Fibroblast of skin of right quadriceps (primary cell): ENCODE results near the gene COMMD9.
A peak's percentile ranks its signal among the peaks of the same experiment; 100 is the strongest.

Experiments used
- DNase-seq: peaks from one replicate; pipeline ENCODE4 v3.0.0-alpha.2; 2013

The COMMD9 gene

DNA sequence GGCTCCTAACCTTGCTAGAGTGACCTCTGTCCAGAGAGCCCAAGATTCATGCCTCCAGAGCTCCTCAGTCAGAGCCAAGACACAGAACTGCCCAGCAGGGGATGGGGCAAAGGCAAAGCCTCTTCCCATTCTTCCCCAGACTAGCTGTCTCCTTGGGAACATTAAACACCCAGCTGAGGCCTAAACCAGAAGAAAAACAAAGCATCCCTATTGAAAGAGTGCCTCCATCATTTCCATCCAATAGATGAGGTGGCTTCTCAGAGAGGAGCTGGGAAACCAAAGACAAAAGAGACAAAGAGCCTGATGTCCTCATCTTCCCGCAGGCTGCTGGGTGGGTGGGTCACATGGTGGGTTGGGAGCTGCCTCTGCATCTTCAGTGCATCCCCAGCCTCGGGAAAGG lies 37.4 kb downstream of the COMMD9 start:
- DNase-seq = no peak

GRCh38 chr11:36249246-36249645 lies 40.0 kb downstream of the COMMD9 start:
- peak; percentile 80 for DNase-seq

GRCh38 chr11:36248436-36248835 lies 40.8 kb downstream of the COMMD9 start:
- no peak for DNase-seq

- DNase-seq = no peak
Observed at GRCh38 chr11:36247493-36247892, 41.7 kb downstream of the COMMD9 start.

GRCh38 chr11:36243641-36244040 lies 45.6 kb downstream of the COMMD9 start:
- no peak for DNase-seq

GRCh38 chr11:36241497-36241896 lies 47.7 kb downstream of the COMMD9 start:
- no peak for DNase-seq

GRCh38 chr11:36240801-36241200 lies 48.4 kb downstream of the COMMD9 start:
- no peak for DNase-seq

- DNase-seq = peak; percentile 25
Observed at GRCh38 chr11:36240173-36240572, 49.1 kb downstream of the COMMD9 start.

GRCh38 chr11:36239636-36240035 lies 49.6 kb downstream of the COMMD9 start:
- DNase-seq = no peak

- no peak for DNase-seq
Observed at GRCh38 chr11:36238881-36239280, 50.3 kb downstream of the COMMD9 start.

DNA sequence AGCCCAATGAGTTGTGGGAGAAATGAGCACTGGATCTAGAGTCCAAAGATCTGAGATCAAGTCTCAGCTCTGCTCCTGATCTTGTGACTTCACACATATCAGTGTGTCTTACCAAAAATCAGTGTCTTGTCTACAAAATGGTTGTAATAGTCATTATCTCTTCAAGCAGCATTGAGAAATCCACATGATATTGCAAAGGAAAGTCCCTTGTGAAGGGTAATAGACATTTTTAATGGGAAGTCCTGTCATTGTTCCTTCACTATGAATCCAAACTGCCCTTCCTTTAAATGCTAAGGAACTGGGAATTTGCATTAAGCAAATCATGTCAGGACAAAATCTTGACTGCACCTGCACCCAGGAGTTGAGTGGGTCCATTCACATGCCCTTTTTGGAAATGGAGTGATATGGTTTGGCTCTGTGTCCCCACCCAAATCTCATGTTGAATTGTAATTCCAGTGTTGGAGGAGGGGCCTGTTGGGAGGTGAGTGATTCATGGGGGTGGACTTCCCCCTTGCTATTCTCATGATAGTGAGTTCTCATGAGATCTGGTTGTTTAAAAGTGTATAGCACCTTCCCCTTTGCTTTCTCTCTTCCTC lies 51.1 kb downstream of the COMMD9 start:
- DNase-seq = no peak

GRCh38 chr11:36237391-36237790 lies 51.8 kb downstream of the COMMD9 start:
- no peak for DNase-seq

DNA sequence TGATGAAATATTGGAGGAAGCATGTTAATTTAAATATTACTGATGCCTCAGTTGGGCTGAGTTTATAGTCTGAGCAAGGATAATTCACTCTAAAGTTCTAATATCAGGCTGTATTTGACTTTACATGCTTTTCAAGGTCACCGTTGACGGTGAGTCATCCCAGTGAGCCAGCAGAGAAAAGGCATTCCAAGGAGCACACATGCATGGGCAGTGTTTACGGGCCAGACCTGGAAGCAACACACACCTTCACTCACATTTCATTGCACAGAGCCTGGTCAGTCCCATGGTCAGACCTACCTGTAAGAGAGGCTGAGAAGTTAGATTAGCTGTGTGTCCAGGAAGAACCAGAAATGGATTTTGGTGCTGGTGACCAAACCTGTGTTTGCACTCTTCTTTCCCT lies 53.5 kb downstream of the COMMD9 start:
- no peak for DNase-seq

- no peak for DNase-seq
Observed at GRCh38 chr11:36234825-36235224, 54.4 kb downstream of the COMMD9 start.

DNA sequence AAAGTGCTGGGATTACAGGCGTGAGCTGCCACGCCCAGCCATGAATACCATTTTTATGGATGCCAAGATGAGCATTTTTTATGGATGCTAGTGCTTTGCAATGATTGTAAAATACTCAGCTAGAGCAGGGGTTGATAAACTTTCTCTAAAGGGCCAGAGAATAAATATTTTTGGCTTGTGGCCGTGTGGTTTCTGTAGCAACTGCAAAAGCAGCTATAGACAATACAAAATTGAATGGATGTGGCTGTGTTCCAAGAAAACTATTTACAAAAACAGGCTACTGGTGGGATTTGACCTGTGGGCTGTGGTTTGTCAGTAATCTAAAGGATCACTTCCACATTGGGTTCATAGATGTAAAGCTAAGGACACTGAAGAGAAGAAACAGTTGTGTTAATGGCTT lies 56.0 kb downstream of the COMMD9 start:
- peak; percentile 68 for DNase-seq

DNA sequence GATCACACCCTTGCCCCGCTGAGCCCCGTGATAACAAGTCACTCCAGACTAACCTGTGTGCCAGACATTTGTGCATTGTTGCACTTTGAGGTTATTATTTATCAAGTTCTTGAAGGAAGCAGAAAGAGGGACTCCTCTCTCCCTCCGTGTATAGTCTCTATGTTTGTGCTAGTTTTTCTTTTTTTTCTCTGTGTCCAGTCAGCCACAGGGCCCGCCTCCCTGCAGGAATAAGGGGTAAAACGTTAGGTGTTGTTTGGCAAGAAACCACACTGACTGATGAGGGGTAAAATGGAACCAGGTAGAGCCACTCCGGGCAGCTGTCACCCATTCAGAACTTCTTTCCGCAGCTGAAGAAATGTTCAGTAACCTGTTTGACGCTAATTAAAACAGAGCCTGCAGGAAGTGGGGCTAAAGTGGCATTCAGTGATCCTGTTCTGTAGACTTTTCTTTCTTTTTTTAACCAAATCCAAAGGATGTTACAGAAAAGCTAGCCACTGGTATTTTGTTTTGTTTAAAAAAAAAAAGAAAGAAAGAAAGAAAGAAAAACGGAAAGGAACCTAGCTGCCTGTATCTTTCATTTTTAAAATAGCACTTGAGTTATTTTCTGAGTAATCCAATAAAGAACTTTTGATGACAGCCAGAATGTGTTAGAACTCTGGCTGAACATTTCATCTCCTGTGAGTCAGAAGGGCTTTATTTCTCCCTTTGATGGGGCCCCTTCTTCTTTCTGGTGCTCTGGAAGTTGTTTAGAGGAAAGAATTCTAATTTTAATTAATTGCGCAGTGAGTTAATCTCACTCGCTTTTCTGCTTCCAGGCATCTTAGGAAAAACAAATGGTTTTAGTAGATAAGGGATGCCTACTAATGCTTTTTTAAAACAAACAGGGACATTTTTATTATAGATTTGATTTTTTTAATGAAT lies 58.2 kb downstream of the COMMD9 start:
- peak; percentile 90 for DNase-seq

DNA sequence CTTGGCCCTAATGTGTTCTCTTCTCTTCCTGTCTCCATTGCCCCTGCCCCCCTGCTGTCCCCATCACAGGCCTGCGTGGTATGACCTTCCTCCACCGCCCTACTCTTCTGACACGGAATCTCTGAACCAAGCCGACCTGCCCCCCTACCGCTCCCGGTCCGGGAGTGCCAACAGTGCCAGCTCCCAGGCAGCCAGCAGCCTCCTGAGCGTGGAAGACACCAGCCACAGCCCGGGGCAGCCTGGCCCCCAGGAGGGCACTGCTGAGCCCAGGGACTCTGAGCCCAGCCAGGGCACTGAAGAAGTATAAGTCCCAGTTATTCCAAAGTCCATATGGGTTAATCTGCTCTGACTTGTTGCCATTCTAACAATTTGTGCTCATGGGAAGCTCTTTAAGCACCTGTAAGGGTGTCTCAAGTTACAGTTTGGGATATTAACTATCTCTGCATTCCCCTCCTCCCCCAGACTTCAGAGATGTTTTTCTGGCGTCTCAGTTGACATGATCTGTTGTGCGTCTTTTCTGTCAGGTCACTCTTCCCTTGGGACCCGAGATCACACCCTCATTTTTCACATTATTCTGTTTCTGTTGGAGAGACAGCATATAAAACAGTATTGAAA lies 60.0 kb downstream of the COMMD9 start:
- no peak for DNase-seq

GRCh38 chr11:36228689-36229088 lies 60.5 kb downstream of the COMMD9 start:
- no peak for DNase-seq

DNA sequence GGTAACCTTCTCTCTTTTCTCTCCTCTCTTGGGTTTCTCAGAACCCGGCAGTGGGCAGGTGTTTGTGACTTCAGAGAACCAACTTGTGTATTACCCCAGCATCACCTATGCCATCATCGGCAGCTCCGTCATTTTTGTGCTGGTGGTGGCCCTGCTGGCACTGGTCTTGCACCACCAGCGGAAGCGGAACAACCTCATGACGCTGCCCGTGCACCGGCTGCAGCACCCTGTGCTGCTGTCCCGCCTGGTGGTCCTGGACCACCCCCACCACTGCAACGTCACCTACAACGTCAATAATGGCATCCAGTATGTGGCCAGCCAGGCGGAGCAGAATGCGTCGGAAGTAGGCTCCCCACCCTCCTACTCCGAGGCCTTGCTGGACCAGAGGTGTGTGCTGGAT lies 62.2 kb downstream of the COMMD9 start:
- DNase-seq = no peak

GRCh38 chr11:36224209-36224882 lies 64.9 kb downstream of the COMMD9 start:
- no peak for DNase-seq

DNA sequence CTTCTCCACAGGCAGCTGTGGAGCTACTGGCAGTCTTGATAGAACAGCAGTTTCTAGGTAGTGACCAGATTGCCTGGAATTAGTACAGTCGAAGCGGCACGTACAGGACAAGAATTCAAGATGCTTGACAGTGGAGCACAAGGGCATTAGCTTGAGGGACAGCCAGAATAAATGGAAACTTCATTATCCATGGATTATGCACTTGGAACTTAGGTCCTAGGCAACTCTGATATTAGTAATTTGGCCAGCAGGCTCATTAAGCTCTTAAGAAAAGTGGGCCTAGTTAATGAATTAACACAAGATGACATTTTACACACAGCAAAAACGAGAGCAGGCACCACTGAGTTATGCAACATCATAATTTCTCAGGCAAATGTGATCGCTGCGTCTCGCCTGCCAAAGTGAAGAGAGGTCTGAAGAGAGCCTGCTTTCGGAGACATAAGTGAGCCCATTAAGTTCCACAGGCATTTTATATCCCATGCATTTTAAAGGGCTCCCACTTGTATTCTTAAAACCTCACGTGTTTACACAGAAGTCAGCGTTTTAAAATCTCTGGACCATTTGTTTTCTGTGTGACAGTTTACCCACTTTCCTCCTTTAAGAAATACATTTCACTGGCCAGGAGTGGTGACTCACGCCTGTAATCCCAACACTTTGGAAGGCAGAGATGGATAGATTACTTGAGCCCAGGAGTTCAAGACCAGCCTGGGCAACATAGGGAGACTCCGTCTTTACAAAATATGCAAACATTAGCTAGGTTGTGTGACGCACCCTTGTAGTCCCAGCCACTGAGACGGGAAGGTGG lies 66.2 kb downstream of the COMMD9 start:
- DNase-seq = peak; percentile 27
